Ovary (tissue), 3 donors: Measurements from ENCODE around the gene TTPAL.

Source experiments
- EP300 ChIP-seq: sonication (generic); formaldehyde crosslinking; IDR thresholded peaks from one replicate; pipeline ENCODE4 v1.6.1; 2017; ENCODE audit warnings: antibody characterized with exemption
- TF ChIP-seq, protein P1 (sequence below), 3 donors: fragments of 450-650 bp in 2 of 3; fragments of 200-600 bp in 1 of 3; IDR thresholded peaks; one replicate each; pipeline versions ENCODE4 v1.5.1 to v1.8.0; 2016 to 2022; ENCODE audit warnings: antibody characterized with exemption in 3 of 3, mild to moderate bottlenecking in 1 of 3
- donor health status: DM: no; HTN: no; CAD: no.

DNA sequence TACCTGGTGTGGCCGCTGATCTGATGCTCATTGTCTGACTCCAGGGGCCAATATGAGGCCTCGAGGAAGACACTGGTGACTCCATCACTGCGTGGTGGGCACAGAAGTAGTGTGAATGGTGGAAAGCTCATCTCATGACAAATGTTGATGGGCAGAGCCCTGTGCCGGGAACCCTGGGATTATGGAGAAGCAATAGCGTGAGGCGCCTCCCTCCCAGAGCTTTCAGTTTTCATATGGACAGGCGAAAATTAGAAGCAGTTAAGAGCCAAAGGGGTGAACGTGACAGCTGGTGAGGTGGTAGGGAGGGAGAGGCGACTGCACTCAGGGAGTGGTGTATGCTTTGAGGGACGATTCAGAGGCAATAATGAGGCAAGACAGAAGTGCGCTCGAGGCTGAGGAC lies 39.3 kb upstream of the TTPAL start:
- TF ChIP-seq EP300, result no peak
- TF ChIP-seq, protein P1, sequence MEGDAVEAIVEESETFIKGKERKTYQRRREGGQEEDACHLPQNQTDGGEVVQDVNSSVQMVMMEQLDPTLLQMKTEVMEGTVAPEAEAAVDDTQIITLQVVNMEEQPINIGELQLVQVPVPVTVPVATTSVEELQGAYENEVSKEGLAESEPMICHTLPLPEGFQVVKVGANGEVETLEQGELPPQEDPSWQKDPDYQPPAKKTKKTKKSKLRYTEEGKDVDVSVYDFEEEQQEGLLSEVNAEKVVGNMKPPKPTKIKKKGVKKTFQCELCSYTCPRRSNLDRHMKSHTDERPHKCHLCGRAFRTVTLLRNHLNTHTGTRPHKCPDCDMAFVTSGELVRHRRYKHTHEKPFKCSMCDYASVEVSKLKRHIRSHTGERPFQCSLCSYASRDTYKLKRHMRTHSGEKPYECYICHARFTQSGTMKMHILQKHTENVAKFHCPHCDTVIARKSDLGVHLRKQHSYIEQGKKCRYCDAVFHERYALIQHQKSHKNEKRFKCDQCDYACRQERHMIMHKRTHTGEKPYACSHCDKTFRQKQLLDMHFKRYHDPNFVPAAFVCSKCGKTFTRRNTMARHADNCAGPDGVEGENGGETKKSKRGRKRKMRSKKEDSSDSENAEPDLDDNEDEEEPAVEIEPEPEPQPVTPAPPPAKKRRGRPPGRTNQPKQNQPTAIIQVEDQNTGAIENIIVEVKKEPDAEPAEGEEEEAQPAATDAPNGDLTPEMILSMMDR (IDR thresholded peaks at IDR 0.05), result no peak
